Panc1 (cell line): Measurements from ENCODE around the gene KIF3B. TPM values are rescaled to one million over a fixed set of nuclear protein-coding genes. Genes with fewer than 3 reads are reported as not detected.

Experiments used
- ATAC-seq: fragments of 200-7000 bp; cut with Tn5 transposase; 2 replicates; pipeline ENCODE4 v1.9.1; 2020; ENCODE audit warnings: mild to moderate bottlenecking, moderate library complexity
- BruUV-seq: library from RNA; stranded (reverse); fragments of 400-500 nt; replicated peaks from 2 replicates; lab custom pipeline; 2021; lab: Mats Ljungman, UMichigan
- CTCF ChIA-PET: fragments of 300-600 bp; sonication (Branson Sonifier 250); formaldehyde crosslinking; loops from one replicate; lab custom pipeline; 2022; ENCODE audit warnings: antibody characterized with exemption; lab: Charles Lee
- POLR2A ChIA-PET: fragments of 300-600 bp; sonication (Branson Sonifier 250); formaldehyde crosslinking; loops from one replicate; lab custom pipeline; 2022; ENCODE audit warnings: antibody characterized with exemption; lab: Charles Lee
- DNase-seq: peaks from one replicate; pipeline ENCODE4 v3.0.0-alpha.2; 2010; ENCODE audit warnings: low read depth, low spot score
- H3K27ac ChIP-seq: 2 replicates; pipeline ENCODE4 v1.5.1; 2011; ENCODE audit warnings: mild to moderate bottlenecking, low read length, inconsistent platforms
- H3K27me3 ChIP-seq: fragments of 200-500 bp; sonication (Bioruptor generic); 2 replicates; pipeline ENCODE4 v1.6.0; 2014; ENCODE audit warnings: low read length, inconsistent platforms; ENCODE audit not compliant: control insufficient read depth, insufficient read depth
- H3K36me3 ChIP-seq: fragments of 200-500 bp; sonication (Bioruptor generic); 2 replicates; pipeline ENCODE4 v1.5.1; 2014; ENCODE audit warnings: inconsistent platforms, mild to moderate bottlenecking, low read length, moderate library complexity; ENCODE audit not compliant: control insufficient read depth, insufficient read depth
- H3K4me1 ChIP-seq: 2 replicates; pipeline ENCODE4 v1.5.1; 2011; ENCODE audit warnings: inconsistent platforms, mild to moderate bottlenecking, low read length, moderate library complexity; ENCODE audit not compliant: control insufficient read depth, insufficient read depth
- H3K4me3 ChIP-seq, 2 experiments: 2 replicates each; pipeline ENCODE4 v1.5.1; 2011 to 2012; ENCODE audit warnings: low read depth in 2 of 2, low read length in 2 of 2, mild to moderate bottlenecking in 2 of 2, inconsistent platforms in 1 of 2, moderate library complexity in 1 of 2
- H3K9me3 ChIP-seq: fragments of 200-500 bp; sonication (Bioruptor generic); 2 replicates; pipeline ENCODE4 v1.5.1; 2014; ENCODE audit warnings: low read depth, mild to moderate bottlenecking, inconsistent platforms, low read length, moderate library complexity; ENCODE audit not compliant: control insufficient read depth, insufficient read depth
- CTCF ChIP-seq: fragments of 450-650 bp; IDR thresholded peaks from 2 replicates; pipeline ENCODE4 v1.5.1; 2017; ENCODE audit warnings: mild to moderate bottlenecking
- POLR2AphosphoS5 ChIP-seq: IDR thresholded peaks from 2 replicates; pipeline ENCODE4 v1.6.1; 2012; ENCODE audit warnings: mild to moderate bottlenecking, low read depth, low read length, moderate library complexity
- REST ChIP-seq, 2 experiments: IDR thresholded peaks; 2 replicates each; pipeline ENCODE4 v1.6.1; 2011 to 2012; ENCODE audit warnings: low read depth in 2 of 2, control low read depth in 1 of 2, low read length in 1 of 2, mild to moderate bottlenecking in 1 of 2, moderate library complexity in 1 of 2; ENCODE audit not compliant: insufficient read depth in 1 of 2
- SIN3A ChIP-seq: IDR thresholded peaks from 2 replicates; pipeline ENCODE4 v1.6.1; 2012; ENCODE audit warnings: low read depth, mild to moderate bottlenecking, low read length, moderate library complexity, borderline replicate concordance; ENCODE audit not compliant: insufficient read depth
- TCF7L2 ChIP-seq: IDR thresholded peaks from 2 replicates; pipeline ENCODE4 v1.6.1; 2011; ENCODE audit warnings: mild to moderate bottlenecking, low read depth, low read length, inconsistent platforms
- in situ Hi-C: cut with HindIII; loops from 2 replicates; pipeline ENCODE4 v1.10.0; 2016; ENCODE audit warnings: low sequenced_read_pairs, low pct_unique_long_range_greater_than_20kb
- intact Hi-C: fragments of 100-400 bp; cut with micrococcal nuclease; formaldehyde crosslinking; loops from one replicate; pipeline ENCODE4 v1.10.0; 2022; ENCODE audit not compliant: unreplicated experiment
- total RNA-seq: library from RNA; stranded (reverse); gene quantifications from one replicate; pipeline ENCODE4 v1.2.1, GENCODE V29; 2021; ENCODE audit not compliant: unreplicated experiment

The KIF3B gene
- total RNA-seq, 1 experiment from 2014 or later, result 67.8 TPM

GRCh38 chr20:32231245-32231644 is 46.2 kb upstream of the KIF3B start:
- H3K27ac ChIP-seq, result no peak overlapping the region
- CTCF ChIA-PET, result no interaction called here
- DNase-seq (no peak), ATAC-seq (no peak; the same call in 1 of the 2 replicates)
- in situ Hi-C loops, result no loop called here
- H3K36me3 ChIP-seq, result peaks cover 29% of the 10 kb centered on the region
- H3K9me3 ChIP-seq, result no peaks in the 10 kb centered on the region
- no TSS peak for BruUV-seq
- TF ChIP-seq CTCF (no peak), TCF7L2 (no peak), SIN3A (no peak), POLR2AphosphoS5 (no peak), REST (IDR thresholded peaks at IDR 0.05; ENCODE audit: insufficient read depth in 1 of 2, low read depth in 2 of 2, low read length in 1 of 2) (no peak)
- intact Hi-C loops, result no loop called here
- no peak overlapping the region for H3K4me3 ChIP-seq
- POLR2A ChIA-PET, result no interaction called here
- H3K27me3 ChIP-seq, result no peaks in the 10 kb centered on the region
- no peaks in the 10 kb centered on the region for H3K4me1 ChIP-seq

GRCh38 chr20:32231847-32232246 is 45.6 kb upstream of the KIF3B start:
- TF ChIP-seq CTCF, result no peak
- no peak for TF ChIP-seq TCF7L2
- TF ChIP-seq REST (IDR thresholded peaks at IDR 0.05; ENCODE audit: insufficient read depth in 1 of 2, low read depth in 2 of 2, low read length in 1 of 2), result no peak
- Histone ChIP-seq H3K27ac (no peak overlapping the region), H3K4me1 (no peaks in the 10 kb centered on the region), H3K9me3 (no peaks in the 10 kb centered on the region), H3K36me3 (peaks cover 29% of the 10 kb centered on the region), H3K27me3 (no peaks in the 10 kb centered on the region), H3K4me3 (no peak overlapping the region)
- DNase-seq (no peak), ATAC-seq (no peak)
- intact Hi-C loops (no loop called here), in situ Hi-C loops (no loop called here)
- POLR2A ChIA-PET, result interaction anchor here (0.6 to 0.7 kb wide), 2 partner anchors 8 to 124 kb away, joined by 3 read pairs; no protein-coding TSS in a partner anchor
- BruUV-seq, result no TSS peak
- CTCF ChIA-PET, result no interaction called here
